Pancreas (tissue), 10 donors: ENCODE results near the gene BANK1. TPM values are rescaled to one million over a fixed set of nuclear protein-coding genes. Genes with fewer than 3 reads are reported as not detected.

Experiments
- ATAC-seq, 4 donors: fragments of 200-7000 bp; cut with Tn5 transposase; one replicate each; pipeline versions ENCODE4 v1.8.0 to v1.9.1; 2020; ENCODE audit warnings: mild to moderate bottlenecking in 4 of 4, moderate library complexity in 4 of 4
- DNase-seq, 6 donors: peaks; one replicate each; pipeline ENCODE4 v3.0.0-alpha.2; 2020
- FAIRE-seq: peaks from 2 replicates; lab custom pipeline; 2012; peaks lifted over from hg19 to GRCh38; lab: Jason Lieb, UNC
- H3K27ac ChIP-seq, 4 donors: fragments of 200-600 bp; sonication (generic); 1 replicate in 3 of 4; 2 replicates in 1 of 4; pipeline versions ENCODE4 v1.5.0 to v1.8.0; 2020
- H3K27me3 ChIP-seq, 4 donors: fragments of 200-600 bp; one replicate each; pipeline ENCODE4 v1.8.0; 2021
- H3K36me3 ChIP-seq, 3 donors: fragments of 200-600 bp; sonication (generic) in 1 of 3; one replicate each; pipeline versions ENCODE4 v1.5.0 to v1.8.0; 2020 to 2021
- H3K4me1 ChIP-seq, 3 donors: fragments of 200-600 bp; one replicate each; pipeline ENCODE4 v1.8.0; 2021
- H3K4me3 ChIP-seq, 4 donors: fragments of 200-600 bp; sonication (generic) in 2 of 4; one replicate each; pipeline versions ENCODE4 v1.5.0 to v1.8.0; 2020 to 2021
- H3K9me3 ChIP-seq, 4 donors: fragments of 200-600 bp; one replicate each; pipeline ENCODE4 v1.8.0; 2021
- CTCF ChIP-seq, 4 donors: fragments of 200-600 bp; sonication (generic) in 3 of 4; IDR thresholded peaks; one replicate each; pipeline versions ENCODE4 v1.5.0 to v1.8.0; 2021; ENCODE audit warnings: antibody characterized with exemption in 4 of 4
- WGBS, 2 donors: extraction: QIAGEN DNeasy Blood & Tissue Kit; methylation state at CpG; one replicate each; pipeline ENCODE4 v1.1.7; 2013; 5-methylcytosine and 5-hydroxymethylcytosine counted together
- intact Hi-C, 3 donors: fragments of 100-400 bp; cut with DNase I; formaldehyde crosslinking; loops; one replicate each; pipeline versions ENCODE4 v1.11.1 to v1.14.2; 2022
- polyA plus RNA-seq, 2 donors: library from polyadenylated mRNA; stranded (reverse); fragments of 200-250 nt; gene quantifications; one replicate each; pipeline ENCODE4 v1.2.3, GENCODE V29; 2013
- total RNA-seq, 6 donors: library from RNA; stranded (reverse); fragmentation: NEBNext Ultra II Directional in 4 of 6; extraction: Animal tissue kit (Norgen Biotek cat#: 25700) in 4 of 6; gene quantifications; one replicate each; pipeline versions ENCODE4 v1.2.1 to v1.2.4, GENCODE V29; 2021 to 2023
- donor health status: healthy with polysubstance abuse.
- donor health status: DM: no; HTN: no; CAD: no; lungs with moderate emphysema.
- donor health status: DM: no; HTN: no; CAD: no.
- donor health status: control.
- donor health status: control.
- donor health status: Bipolar disorder and iron deficiency.
- donor health status: DM: yes; HTN: yes; CAD: no.
- donor health status: DM: no; HTN: no; CAD: no.
- donor health status: DM: no; HTN: no; CAD: no.
- donor health status: DM: yes; HTN: yes; CAD: no.

The BANK1 gene
- total and polyA plus RNA-seq, 8 donors: 0.13 to 2.0 (median 0.48) TPM

DNA sequence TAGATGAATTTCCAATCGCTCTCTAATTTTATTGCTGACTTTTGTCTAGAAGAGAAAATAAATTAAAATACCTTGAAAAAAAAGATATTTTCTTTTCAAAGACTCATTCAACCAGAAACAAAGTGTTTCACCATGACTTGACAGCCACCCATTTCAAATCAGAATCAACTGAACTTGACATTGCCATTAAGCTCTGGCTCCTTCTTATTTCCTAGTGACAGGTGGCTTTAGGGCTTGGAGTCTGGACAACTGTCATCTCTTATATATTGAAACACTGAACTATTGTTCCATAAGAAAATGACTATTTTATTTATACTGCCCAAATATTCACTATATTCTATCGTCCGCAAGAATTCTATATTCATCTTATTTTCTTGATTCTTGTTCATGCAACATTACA lies 325.6 kb downstream of the BANK1 start:
- no peak for ATAC-seq
- no peak for FAIRE-seq

DNA sequence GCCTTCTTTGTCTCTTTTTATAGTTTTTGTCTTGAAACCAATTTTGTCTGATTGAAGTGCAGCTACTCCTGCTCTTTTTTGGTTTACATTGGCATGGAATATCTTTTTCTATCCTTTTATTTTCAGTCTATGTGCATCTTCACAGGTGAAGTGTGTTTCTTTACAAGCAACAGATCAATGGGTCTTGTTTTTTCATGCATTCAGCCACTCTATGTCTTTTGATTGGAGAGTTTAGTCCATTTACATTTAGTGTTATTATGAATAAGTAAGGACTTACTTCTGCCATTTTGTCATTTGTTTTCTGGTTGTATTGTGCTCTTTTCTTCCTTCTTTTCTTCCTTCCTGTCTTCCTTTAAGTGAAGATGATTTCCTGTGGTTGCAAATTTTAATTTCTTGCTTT lies 330.3 kb downstream of the BANK1 start:
- no peak for FAIRE-seq
- Histone ChIP-seq H3K27ac (no peak overlapping the region), H3K9me3 (peaks cover 0 to 5% (median 0%) of the 10 kb centered on the region in 4 donors), H3K4me3 (no peak overlapping the region), H3K27me3 (no peaks in the 10 kb centered on the region), H3K4me1 (no peaks in the 10 kb centered on the region), H3K36me3 (no peaks in the 10 kb centered on the region)
- intact Hi-C loops: no loop called here
- TF ChIP-seq CTCF (IDR thresholded peaks at IDR 0.05): no peak
- no peak for DNase-seq
- ATAC-seq: no peak

More for the DNA sequence above, 325.6 kb downstream of the BANK1 start:
- no peaks in the 10 kb centered on the region for H3K36me3 ChIP-seq
- intact Hi-C loops: no loop called here
- no peak overlapping the region for H3K4me3 ChIP-seq
- no peaks in the 10 kb centered on the region for H3K4me1 ChIP-seq
- no peaks in the 10 kb centered on the region for H3K27me3 ChIP-seq
- TF ChIP-seq CTCF (IDR thresholded peaks at IDR 0.05): no peak
- WGBS, 2 donors: 72 to 86% methylated on average over 3 of the region's 3 CpGs
- H3K9me3 ChIP-seq: peaks cover 0 to 4% (median 0%) of the 10 kb centered on the region in 4 donors
- DNase-seq: no peak
- H3K27ac ChIP-seq: no peak overlapping the region
